Natural killer cell (primary cell): Measurements from ENCODE around the gene HOXB7. TPM values are rescaled to one million over a fixed set of nuclear protein-coding genes. Genes with fewer than 3 reads are reported as not detected.
A peak's percentile ranks its signal among the peaks of the same experiment; 100 is the strongest.

Source experiments
- ATAC-seq, 3 donors: fragments of 150-1000 bp in 2 of 3; fragments of 200-7000 bp in 1 of 3; cut with Tn5 transposase; 1 replicate in 1 of 3; 2 replicates in 2 of 3; pipeline ENCODE4 v1.10.0; 2021; ENCODE audit warnings: mild to moderate bottlenecking in 2 of 3, moderate library complexity in 2 of 3
- DNase-seq, 2 donors: peaks; one replicate each; pipeline versions ENCODE4 v3.0.0 to v3.0.0-alpha.2; 2013 to 2021; ENCODE audit warnings: mixed read lengths in 1 of 2
- H3K27ac ChIP-seq: one replicate; pipeline ENCODE4 v1.5.1; 2013; ENCODE audit warnings: mild to moderate bottlenecking, low read length
- H3K27me3 ChIP-seq: one replicate; pipeline ENCODE4 v1.6.1; 2013; ENCODE audit warnings: low read length; ENCODE audit not compliant: control insufficient read depth, insufficient read depth
- H3K36me3 ChIP-seq: one replicate; pipeline ENCODE4 v1.6.1; 2013; ENCODE audit warnings: low read length; ENCODE audit not compliant: control insufficient read depth, insufficient read depth
- H3K4me1 ChIP-seq: one replicate; pipeline ENCODE4 v1.6.1; 2013; ENCODE audit warnings: low read length; ENCODE audit not compliant: control insufficient read depth, insufficient read depth
- H3K4me3 ChIP-seq: one replicate; pipeline ENCODE4 v1.5.1; 2013; ENCODE audit warnings: low read length
- H3K9me3 ChIP-seq: one replicate; pipeline ENCODE4 v1.6.1; 2013; ENCODE audit warnings: low read length; ENCODE audit not compliant: control insufficient read depth, insufficient read depth
- H3K27ac Mint-ChIP-seq, 2 donors: one replicate each; pipeline ENCODE4 v1.8.0; 2022; ENCODE audit warnings: mild to moderate bottlenecking in 2 of 2, mixed read lengths in 2 of 2, moderate library complexity in 1 of 2
- H3K27me3 Mint-ChIP-seq, 2 donors: one replicate each; pipeline ENCODE4 v1.8.0; 2022; ENCODE audit warnings: low read depth in 2 of 2, mixed read lengths in 2 of 2
- H3K36me3 Mint-ChIP-seq: one replicate; pipeline ENCODE4 v1.8.0; 2022; ENCODE audit warnings: mixed read lengths
- H3K4me1 Mint-ChIP-seq, 2 donors: one replicate each; pipeline ENCODE4 v1.8.0; 2022; ENCODE audit warnings: mixed read lengths in 2 of 2
- H3K4me3 Mint-ChIP-seq: one replicate; pipeline ENCODE4 v1.8.0; 2022; ENCODE audit warnings: mild to moderate bottlenecking, moderate library complexity, mixed read lengths
- H3K9me3 Mint-ChIP-seq, 2 donors: one replicate each; pipeline ENCODE4 v1.8.0; 2022; ENCODE audit warnings: mixed read lengths in 2 of 2
- WGBS: methylation state at CpG from one replicate; pipeline ENCODE4 v1.1.7; 2013; ENCODE audit warnings: missing lambda C conversion rate; ENCODE audit not compliant: insufficient coverage; 5-methylcytosine and 5-hydroxymethylcytosine counted together
- intact Hi-C: fragments of 100-400 bp; cut with micrococcal nuclease; formaldehyde crosslinking; loops from one replicate; pipeline ENCODE4 v1.14.2; 2022
- total RNA-seq, 4 donors: library from RNA; stranded (reverse); fragments of 120-200 nt in 1 of 4; gene quantifications; one replicate each; pipeline versions ENCODE4 v1.2.3 to v1.2.4, GENCODE V29; 2013 to 2022
- TF ChIP-seq, protein P1 (sequence below): fragments of 200-600 bp; IDR thresholded peaks from one replicate; pipeline ENCODE4 v1.8.0; 2022; ENCODE audit warnings: antibody characterized with exemption

Gene HOXB7
- total RNA-seq, 3 donors from 2014 or later (not counting 1 experiment from before 2014, with no cell fraction given): 0.45 to 1.4 (median 0.97) TPM

- Histone ChIP-seq H3K4me3 (no peak overlapping the region), H3K27me3 (peaks cover 82% of the 10 kb centered on the region), H3K9me3 (no peaks in the 10 kb centered on the region), H3K27ac (no peak overlapping the region), H3K4me1 (peaks cover 47% of the 10 kb centered on the region), H3K36me3 (no peaks in the 10 kb centered on the region)
- H3K4me1 Mint-ChIP-seq: peaks cover 27 to 33% of the 10 kb centered on the region in 2 donors
- H3K27me3 Mint-ChIP-seq: peaks cover 71 to 84% of the 10 kb centered on the region in 2 donors
- no peaks in the 10 kb centered on the region for H3K9me3 Mint-ChIP-seq
- intact Hi-C loops: no loop called here
- TF ChIP-seq, protein P1, sequence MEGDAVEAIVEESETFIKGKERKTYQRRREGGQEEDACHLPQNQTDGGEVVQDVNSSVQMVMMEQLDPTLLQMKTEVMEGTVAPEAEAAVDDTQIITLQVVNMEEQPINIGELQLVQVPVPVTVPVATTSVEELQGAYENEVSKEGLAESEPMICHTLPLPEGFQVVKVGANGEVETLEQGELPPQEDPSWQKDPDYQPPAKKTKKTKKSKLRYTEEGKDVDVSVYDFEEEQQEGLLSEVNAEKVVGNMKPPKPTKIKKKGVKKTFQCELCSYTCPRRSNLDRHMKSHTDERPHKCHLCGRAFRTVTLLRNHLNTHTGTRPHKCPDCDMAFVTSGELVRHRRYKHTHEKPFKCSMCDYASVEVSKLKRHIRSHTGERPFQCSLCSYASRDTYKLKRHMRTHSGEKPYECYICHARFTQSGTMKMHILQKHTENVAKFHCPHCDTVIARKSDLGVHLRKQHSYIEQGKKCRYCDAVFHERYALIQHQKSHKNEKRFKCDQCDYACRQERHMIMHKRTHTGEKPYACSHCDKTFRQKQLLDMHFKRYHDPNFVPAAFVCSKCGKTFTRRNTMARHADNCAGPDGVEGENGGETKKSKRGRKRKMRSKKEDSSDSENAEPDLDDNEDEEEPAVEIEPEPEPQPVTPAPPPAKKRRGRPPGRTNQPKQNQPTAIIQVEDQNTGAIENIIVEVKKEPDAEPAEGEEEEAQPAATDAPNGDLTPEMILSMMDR: no peak
- ATAC-seq (no peak), DNase-seq (no peak)
- H3K36me3 Mint-ChIP-seq: no peaks in the 10 kb centered on the region
- no peak overlapping the region for H3K4me3 Mint-ChIP-seq
- 97% methylated on average over 3 of the region's 4 CpGs for WGBS
- H3K27ac Mint-ChIP-seq: no peak overlapping the region
These were observed 9.6 kb downstream of the HOXB7 start for GRCh38 chr17:48601207-48601538.

DNA sequence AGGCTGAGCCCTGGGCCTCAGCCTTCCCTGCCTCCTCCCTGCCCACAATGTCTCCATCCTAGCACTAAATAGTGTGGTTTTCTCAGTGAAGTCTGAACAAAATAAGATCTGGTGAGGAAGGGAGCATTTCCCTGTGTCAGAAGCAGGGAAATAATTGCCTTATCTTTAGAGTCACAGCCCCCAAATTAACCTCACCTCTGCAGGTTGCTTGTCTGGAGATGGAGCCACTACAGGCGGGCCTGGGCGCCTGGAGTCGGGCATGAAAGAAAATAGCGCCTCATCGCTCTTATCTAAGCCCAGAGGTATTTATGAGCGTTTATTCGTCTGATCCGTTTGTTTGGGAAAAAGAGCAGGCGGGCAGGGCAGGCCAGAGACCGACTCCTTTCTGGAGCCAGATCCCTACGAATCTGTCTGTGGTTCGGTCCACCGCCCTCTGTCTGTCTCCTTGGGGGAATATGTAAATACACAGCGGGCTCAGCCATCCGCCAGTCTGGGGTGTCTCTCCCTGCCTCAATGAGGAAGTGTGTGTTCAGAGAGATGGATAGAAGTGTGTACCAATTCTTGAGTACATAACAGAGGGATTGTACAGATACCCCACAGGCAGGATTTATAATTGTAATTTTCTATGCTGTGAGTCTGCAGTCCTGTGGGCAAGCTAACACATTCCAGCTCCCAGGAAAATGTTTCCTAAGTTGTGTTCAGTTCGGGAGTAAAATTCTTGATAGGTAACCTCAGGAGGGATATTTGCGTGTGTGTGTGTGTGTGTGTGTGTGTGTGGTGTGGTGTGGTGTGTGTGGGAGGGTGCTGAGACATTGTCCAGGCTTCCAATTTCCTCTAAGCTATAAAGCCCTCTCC lies 10.3 kb downstream of the HOXB7 start:
- Mint-ChIP-seq H3K9me3 (no peaks in the 10 kb centered on the region), H3K36me3 (no peaks in the 10 kb centered on the region), H3K27me3 (peaks cover 78 to 86% of the 10 kb centered on the region in 2 donors), H3K27ac (no peak overlapping the region), H3K4me3 (no peak overlapping the region), H3K4me1 (peaks cover 28 to 35% of the 10 kb centered on the region in 2 donors)
- H3K4me1 ChIP-seq: peaks cover 50% of the 10 kb centered on the region
- H3K36me3 ChIP-seq: no peaks in the 10 kb centered on the region
- peaks cover 87% of the 10 kb centered on the region for H3K27me3 ChIP-seq
- TF ChIP-seq, protein P1: no peak
- DNase-seq (no peak), ATAC-seq (no peak)
- H3K27ac ChIP-seq: no peak overlapping the region
- no peak overlapping the region for H3K4me3 ChIP-seq
- H3K9me3 ChIP-seq: no peaks in the 10 kb centered on the region
- intact Hi-C loops: no loop called here
- 87% methylated on average over 17 of the region's 17 CpGs for WGBS

DNA sequence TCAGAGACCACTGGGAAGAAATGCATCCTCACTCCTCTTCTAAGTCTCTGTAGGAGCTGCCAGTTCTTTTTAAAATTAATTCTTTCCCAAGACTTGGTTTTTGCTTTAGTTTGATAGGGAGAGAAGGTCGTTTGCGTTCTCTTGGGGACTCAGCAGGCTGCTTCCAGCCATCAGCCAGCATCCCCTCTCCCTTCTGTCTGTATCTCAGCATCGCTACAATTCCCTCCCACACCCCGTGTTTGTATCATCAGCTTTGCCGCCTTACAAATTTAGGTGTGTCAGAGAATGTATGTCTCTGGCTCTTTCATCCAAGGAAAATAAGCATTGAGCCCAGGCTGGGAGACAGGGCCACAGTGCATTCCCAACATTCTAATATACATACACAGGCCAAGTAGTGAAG lies 11.5 kb downstream of the HOXB7 start:
- Mint-ChIP-seq H3K9me3 (no peaks in the 10 kb centered on the region), H3K4me3 (peak overlapping the region; percentile 89), H3K4me1 (peaks cover 28 to 35% of the 10 kb centered on the region in 2 donors), H3K36me3 (no peaks in the 10 kb centered on the region), H3K27me3 (peaks cover 79 to 88% of the 10 kb centered on the region in 2 donors), H3K27ac (no peak overlapping the region)
- H3K4me1 ChIP-seq: peaks cover 50% of the 10 kb centered on the region
- intact Hi-C loops: no loop called here
- TF ChIP-seq, protein P1: no peak
- no peak overlapping the region for H3K4me3 ChIP-seq
- H3K27me3 ChIP-seq: peaks cover 89% of the 10 kb centered on the region
- H3K36me3 ChIP-seq: no peaks in the 10 kb centered on the region
- WGBS: 86% methylated on average over 4 of the region's 5 CpGs
- no peak for DNase-seq
- no peaks in the 10 kb centered on the region for H3K9me3 ChIP-seq
- H3K27ac ChIP-seq: no peak overlapping the region
- ATAC-seq: no peak

GRCh38 chr17:48598736-48599135 lies 12.1 kb downstream of the HOXB7 start:
- no peak overlapping the region for H3K4me3 ChIP-seq
- WGBS: 65% methylated on average over 5 of the region's 7 CpGs
- Mint-ChIP-seq H3K36me3 (no peaks in the 10 kb centered on the region), H3K27ac (no peak overlapping the region), H3K9me3 (no peaks in the 10 kb centered on the region), H3K4me3 (peak overlapping the region; percentile 89), H3K4me1 (peaks cover 31 to 39% of the 10 kb centered on the region in 2 donors), H3K27me3 (peaks cover 78 to 90% of the 10 kb centered on the region in 2 donors)
- no peak for ATAC-seq
- no peaks in the 10 kb centered on the region for H3K9me3 ChIP-seq
- DNase-seq: no peak
- intact Hi-C loops: no loop called here
- H3K27ac ChIP-seq: no peak overlapping the region
- H3K27me3 ChIP-seq: peaks cover 85% of the 10 kb centered on the region
- no peaks in the 10 kb centered on the region for H3K36me3 ChIP-seq
- TF ChIP-seq, protein P1: no peak
- peaks cover 51% of the 10 kb centered on the region for H3K4me1 ChIP-seq
